Measurements from ENCODE around the gene NFYC.
A peak's percentile ranks its signal among the peaks of the same experiment; 100 is the strongest.
"Not testable (repeated sequence)": the region's sequence is repeated elsewhere in the genome, so short reads cannot be mapped to it uniquely, and the experiment has no call there.

The NFYC gene

GRCh38 chr1:40665335-40666171 is 26.0 kb upstream of the NFYC start, which contains the start of gene RIMS3:
RIMS3 (minus strand) TSS chr1:40665682; CDS start chr1:40641925, 23,757 bp downstream.
- DNase-seq (ENCODE audit: low read depth in 3 of 3): peak; percentile 76 to 88 (median 79)

- peak; percentile 72 to 77 (median 77) for DNase-seq (ENCODE audit: low read depth in 3 of 3)
Observed at GRCh38 chr1:40668769-40669525, 22.6 kb upstream of the NFYC start.

- DNase-seq (ENCODE audit: low read depth in 3 of 3): no peak
Observed at GRCh38 chr1:40673452-40673851, 18.1 kb upstream of the NFYC start.

GRCh38 chr1:40676501-40676900 is 15.0 kb upstream of the NFYC start:
- no peak for DNase-seq (ENCODE audit: low read depth in 3 of 3)

- DNase-seq (ENCODE audit: low read depth in 3 of 3): no peak
Observed at GRCh38 chr1:40679165-40679953, 12.1 kb upstream of the NFYC start.

GRCh38 chr1:40684669-40685068 is 6.8 kb upstream of the NFYC start:
- DNase-seq (ENCODE audit: low read depth in 3 of 3): no peak

- DNase-seq (ENCODE audit: low read depth in 3 of 3): no peak
Observed at GRCh38 chr1:40687059-40687458, 4.4 kb upstream of the NFYC start.

GRCh38 chr1:40687661-40688060 is 3.8 kb upstream of the NFYC start:
- no peak for DNase-seq (ENCODE audit: low read depth in 3 of 3)

- DNase-seq (ENCODE audit: low read depth in 3 of 3): no peak
Observed at GRCh38 chr1:40689737-40690136, 1.8 kb upstream of the NFYC start.

- no peak for DNase-seq (ENCODE audit: low read depth in 3 of 3)
Observed at GRCh38 chr1:40690771-40691537, 550 bp upstream of the NFYC start.

GRCh38 chr1:40692429-40692895 is 958 bp downstream of the NFYC start:
- peak in 1 of 3 experiments; percentile 5 for DNase-seq (ENCODE audit: low read depth in 3 of 3)

- DNase-seq (ENCODE audit: low read depth in 3 of 3): no peak
Observed at GRCh38 chr1:40693425-40693824, 1.9 kb downstream of the NFYC start.

GRCh38 chr1:40694353-40694874 is 2.9 kb downstream of the NFYC start:
- DNase-seq (ENCODE audit: low read depth in 3 of 3): no peak

- DNase-seq (ENCODE audit: low read depth in 3 of 3): no peak
Observed at GRCh38 chr1:40696294-40696693, 4.8 kb downstream of the NFYC start.

- DNase-seq (ENCODE audit: low read depth in 3 of 3): no peak
Observed at GRCh38 chr1:40697436-40697835, 5.9 kb downstream of the NFYC start.

GRCh38 chr1:40699787-40700186 is 8.3 kb downstream of the NFYC start:
- no peak for DNase-seq (ENCODE audit: low read depth in 3 of 3)

- DNase-seq (ENCODE audit: low read depth in 3 of 3): no peak
Observed at GRCh38 chr1:40701684-40702083, 10.2 kb downstream of the NFYC start.

GRCh38 chr1:40702810-40703209 is 11.3 kb downstream of the NFYC start:
- not testable (repeated sequence) for DNase-seq (ENCODE audit: low read depth in 3 of 3)

GRCh38 chr1:40703316-40703715 is 11.8 kb downstream of the NFYC start:
- no peak for DNase-seq (ENCODE audit: low read depth in 3 of 3)

GRCh38 chr1:40704817-40705733 is 13.6 kb downstream of the NFYC start:
- DNase-seq (ENCODE audit: low read depth in 3 of 3): no peak
